EH (cell line): ENCODE results near the gene TMEM218.
"Not testable (repeated sequence)": the region's sequence is repeated elsewhere in the genome, so short reads cannot be mapped to it uniquely, and the experiment has no call there.

Source experiments
- DNase-seq: peaks from one replicate; pipeline ENCODE4 v3.0.0-alpha.2; 2015; ENCODE audit warnings: low read depth

The TMEM218 gene

DNA sequence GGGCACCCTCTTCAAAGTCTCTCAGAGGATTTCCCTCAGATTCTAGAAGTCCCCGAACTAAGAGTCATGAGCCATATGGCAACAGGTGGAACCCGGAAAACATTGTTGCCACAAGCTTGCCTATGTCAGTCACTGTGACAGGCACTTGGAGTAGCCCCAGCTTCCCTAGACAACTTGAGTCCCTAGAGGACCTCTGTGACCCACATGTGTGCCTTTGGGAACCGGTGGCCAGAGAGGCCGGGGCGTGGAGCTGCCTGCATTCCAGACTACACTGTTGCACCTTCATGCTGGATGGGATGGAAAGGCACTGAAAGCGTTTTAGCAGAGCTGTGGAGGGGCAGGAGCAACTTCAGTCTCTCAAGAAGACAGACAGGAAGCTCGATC, 36.2 kb downstream of the TMEM218 start:
- no peak for DNase-seq

GRCh38 chr11:125074511-125075241, 36.8 kb downstream of the TMEM218 start:
- no peak for DNase-seq

GRCh38 chr11:125073616-125074483, 37.6 kb downstream of the TMEM218 start:
- DNase-seq, result no peak

DNA sequence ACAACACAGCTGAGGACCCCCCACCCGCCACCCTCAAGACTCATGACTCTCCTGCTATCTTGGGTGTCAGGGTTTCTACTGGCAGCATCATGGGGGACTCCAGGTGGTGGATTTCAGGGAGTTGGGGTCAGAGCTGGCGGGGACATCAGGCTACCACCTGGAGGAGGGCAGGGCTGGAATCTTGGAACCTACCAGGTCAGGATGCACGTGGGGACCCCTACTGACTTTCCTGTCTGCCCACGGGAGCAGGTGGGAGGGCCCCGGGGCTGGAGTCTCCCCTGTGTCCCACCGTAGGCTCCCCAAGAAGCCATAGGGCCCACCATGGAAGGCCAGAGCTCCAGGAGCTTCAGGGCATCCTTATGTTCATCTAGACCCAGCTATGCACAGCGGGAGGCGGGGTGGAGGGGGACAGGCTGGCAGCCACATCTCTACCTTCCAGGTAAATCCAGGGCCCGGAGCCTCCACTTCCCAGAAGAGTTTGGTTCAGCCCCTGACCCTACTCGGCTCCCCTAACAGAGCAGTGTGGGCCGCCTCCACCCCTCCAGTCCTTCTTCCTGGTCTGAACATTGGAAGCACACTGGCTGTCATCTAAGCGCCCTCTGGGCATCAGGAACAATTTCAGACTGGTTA, 38.4 kb downstream of the TMEM218 start:
- DNase-seq, result no peak

DNA sequence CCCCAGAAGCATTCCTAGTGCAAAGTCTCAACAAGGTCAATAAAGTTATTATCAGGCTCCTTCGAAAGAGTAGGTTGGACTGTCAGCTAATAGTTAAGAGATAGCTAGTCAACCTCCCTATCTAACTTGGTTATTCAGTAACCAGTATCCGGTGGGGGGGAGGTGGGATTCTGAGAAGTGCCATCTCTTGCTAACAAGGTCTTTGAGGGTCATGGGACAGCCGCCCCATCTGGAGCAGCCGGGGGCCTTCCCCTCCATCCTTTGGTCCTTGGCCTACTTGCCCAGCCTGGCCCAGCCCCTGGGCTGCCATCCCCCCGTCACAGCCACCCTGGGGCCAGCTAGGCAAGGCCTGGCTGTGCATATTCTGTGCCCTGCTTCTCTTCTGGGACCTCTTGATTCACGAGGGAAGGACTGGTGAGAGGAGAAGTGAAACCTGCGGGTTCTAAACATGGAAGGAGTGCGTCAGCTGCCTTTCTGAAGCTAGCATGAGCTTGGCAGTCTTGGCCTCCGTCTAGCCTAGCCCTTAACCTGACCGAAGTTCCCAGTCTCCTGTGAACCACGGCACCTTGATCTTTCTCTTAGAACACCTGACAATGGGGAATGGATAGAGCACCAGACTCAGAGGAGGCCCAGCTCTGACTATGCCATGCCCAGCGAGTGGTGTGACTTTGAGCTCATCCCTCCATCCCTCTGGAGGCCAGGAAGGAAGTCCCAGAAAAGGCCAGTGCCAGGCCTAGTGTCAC, 39.0 kb downstream of the TMEM218 start:
- no peak for DNase-seq

GRCh38 chr11:125071846-125072217, 39.6 kb downstream of the TMEM218 start:
- DNase-seq, result no peak

- peak; percentile 52 for DNase-seq
These were observed 40.0 kb downstream of the TMEM218 start for GRCh38 chr11:125071435-125071834.

DNA sequence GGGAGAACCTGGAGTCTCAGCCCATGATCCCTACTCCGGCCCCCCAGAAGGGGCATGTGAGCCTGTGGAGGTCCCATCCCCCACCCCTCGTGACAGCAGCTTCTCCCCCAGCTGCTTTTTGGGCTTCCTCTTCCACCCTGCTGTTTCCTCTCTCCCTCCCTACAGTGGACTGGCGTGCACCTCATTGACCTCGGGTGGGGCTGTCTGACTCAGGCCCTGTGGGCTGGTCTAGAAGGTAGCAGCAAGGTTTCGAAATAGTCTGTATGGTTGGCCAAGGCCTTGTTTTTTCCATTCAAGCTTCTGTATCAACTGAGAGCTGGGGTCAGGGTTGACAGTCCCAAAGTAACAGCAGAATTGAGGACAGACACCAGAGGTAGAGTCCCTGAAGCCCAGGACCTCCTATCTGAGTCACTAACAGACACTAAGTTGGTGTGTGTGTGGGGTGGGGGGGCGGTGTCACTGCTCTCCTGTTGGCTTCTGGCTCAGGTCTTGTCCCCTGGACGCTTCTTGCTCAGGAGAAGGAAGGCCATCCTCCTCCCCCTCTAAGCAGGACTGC, 40.6 kb downstream of the TMEM218 start:
- DNase-seq, result peak; percentile 61

DNA sequence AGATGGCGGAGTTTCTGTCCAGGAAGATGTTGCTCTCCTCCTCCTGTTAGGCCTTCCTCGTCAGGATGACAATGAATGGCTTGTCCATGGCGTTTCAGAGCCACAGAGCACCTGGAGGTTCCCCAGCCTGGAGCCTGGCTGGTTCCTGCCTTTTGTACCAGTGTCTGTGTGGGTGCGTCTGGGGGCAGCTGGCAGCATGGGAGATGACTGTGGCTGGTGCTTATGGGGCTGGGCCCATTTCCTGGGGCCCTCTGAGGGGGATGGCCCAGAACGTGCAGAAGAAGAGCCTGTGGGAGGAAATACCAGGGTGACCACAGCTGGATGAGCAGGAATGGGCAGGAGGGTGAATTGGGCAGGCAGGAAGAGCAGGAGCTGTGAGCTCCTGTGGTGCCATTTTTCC, 41.6 kb downstream of the TMEM218 start:
- peak; percentile 62 for DNase-seq

- DNase-seq, result no peak
These were observed 42.4 kb downstream of the TMEM218 start for GRCh38 chr11:125069008-125069407.

DNA sequence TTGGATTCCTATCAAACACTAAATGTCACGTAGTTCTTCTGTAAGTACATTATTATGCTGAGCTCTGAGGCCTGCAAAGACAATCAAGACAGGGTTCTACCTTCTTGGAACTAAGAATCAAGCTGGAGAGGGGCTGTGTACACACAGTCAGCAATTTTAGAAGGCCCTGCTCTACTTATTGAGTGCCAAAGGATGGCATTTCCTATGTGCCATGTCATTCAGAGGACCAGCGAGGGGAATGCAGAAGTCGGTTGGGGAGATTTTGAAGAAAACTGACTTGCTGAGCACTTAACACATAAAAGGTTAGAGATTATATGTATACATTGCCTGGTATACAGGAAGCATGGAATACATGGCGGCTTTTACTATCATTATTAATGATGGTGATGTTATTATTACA, 43.1 kb downstream of the TMEM218 start:
- no peak for DNase-seq

GRCh38 chr11:125064070-125064469, 47.4 kb downstream of the TMEM218 start:
- no peak for DNase-seq

GRCh38 chr11:125063429-125064043, 47.9 kb downstream of the TMEM218 start:
- peak; percentile 13 for DNase-seq

DNA sequence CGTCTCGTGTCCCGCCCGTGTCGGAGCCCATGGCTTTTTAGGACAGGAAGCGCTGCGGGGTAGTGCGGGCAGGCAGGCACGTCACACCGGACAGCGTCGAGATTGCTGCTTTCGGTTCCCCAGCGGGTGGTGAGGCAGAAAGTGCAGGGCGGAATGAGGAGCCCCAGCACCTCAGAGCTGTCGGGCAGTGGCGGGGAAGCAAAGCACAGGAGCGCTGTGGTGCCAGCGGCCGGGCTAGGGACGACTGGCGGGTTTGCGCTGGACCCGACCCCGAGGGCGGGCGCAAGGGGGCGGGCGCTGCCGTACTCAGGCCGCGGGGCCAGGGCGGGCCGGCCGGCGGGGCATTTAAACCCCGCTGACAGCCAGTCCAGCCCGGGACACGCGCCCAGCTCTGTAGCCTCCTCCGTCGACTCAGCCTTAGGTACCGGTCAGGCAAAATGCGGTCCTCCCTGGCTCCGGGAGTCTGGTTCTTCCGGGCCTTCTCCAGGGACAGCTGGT, 48.4 kb downstream of the TMEM218 start, which contains the start of gene SLC37A2:
SLC37A2 (plus strand) TSS at position 375 of the 498 bp plus-strand sequence; CDS start at position 438, 63 bp downstream.
- peak; percentile 76 for DNase-seq

- DNase-seq, result peak; percentile 7
These were observed 49.1 kb downstream of the TMEM218 start for GRCh38 chr11:125062218-125062930.

- DNase-seq, result no peak
These were observed 50.1 kb downstream of the TMEM218 start for GRCh38 chr11:125061281-125061680.

DNA sequence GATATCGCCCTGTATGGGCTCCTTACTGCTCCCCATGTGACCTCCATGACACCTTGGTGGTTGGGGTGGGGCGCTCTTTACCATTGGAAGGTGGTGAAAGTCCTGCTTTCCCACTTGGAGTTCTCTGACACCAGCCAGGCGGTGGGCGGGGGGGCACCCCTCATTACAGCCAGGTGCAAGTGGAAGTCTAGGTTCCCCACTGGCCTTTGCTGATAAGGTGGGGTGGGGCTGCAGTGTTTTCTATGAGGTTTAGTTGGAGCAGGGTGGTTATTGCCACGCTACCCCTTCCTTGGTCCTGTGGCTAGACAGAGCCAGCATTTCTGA, 53.8 kb downstream of the TMEM218 start:
- DNase-seq, result no peak

DNA sequence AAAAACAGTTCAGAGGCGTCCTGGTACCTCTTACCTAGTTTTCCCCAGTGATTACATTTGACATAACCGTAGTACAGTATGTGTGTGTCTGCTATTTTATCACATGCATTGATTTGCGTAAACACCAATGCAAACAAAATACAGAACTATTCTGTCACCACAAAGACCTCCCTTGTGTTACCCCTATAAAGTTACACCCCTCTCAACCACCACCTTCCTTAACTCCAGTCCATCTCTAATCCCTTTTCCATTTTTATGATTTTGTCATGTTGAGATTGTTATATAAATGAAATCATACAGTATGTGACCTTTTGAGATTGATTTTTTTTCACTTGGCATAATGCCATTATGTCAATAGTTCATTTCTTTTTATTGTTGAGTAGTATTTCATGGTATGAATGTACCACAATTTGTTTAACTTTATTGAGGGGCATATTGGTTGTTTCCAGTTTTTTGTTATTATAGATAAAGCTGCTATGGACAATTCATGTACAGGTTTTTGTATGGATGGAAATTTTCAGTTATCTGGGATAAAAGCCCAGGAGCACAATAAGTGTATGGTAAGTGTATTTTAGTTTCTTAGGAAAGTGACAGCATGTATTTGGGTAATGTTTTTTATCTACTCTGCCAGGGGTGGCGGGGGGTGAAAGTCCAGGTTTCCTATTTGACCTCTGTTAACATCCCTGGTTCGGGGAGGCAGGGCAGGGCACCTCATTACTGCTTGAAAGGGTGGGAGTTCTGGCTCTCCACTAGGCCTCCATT, 54.3 kb downstream of the TMEM218 start:
- no peak for DNase-seq

DNA sequence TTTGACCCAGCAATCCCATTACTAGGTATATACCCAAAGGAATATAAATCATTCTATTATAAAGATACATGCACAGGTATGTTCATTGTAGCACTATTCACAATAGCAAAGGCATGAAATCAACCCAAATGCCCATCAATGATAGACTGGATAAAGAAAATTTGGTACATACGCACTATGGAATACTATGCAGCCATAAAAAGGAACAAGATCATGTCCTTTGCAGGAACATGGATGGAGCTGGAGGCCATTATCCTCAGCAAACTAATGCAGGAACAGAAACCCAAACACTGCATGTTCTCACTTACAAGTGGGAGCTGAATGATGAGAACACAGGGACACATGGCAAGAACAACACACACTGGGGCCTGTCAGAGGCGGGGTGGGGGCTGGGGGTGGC, 55.3 kb downstream of the TMEM218 start:
- not testable (repeated sequence) for DNase-seq
